GM23248 (cell line): ENCODE results near the gene TTC16.

Experiments
- EZH2 ChIP-seq: fragments of 200-600 bp; sonication (generic); IDR thresholded peaks from 2 replicates; pipeline ENCODE4 v1.6.1; 2018; ENCODE audit warnings: antibody characterized with exemption, mild to moderate bottlenecking; ENCODE audit not compliant: insufficient read depth, poor library complexity, severe bottlenecking
- EZH2phosphoT487 ChIP-seq: fragments of 200-600 bp; sonication (generic); IDR thresholded peaks from 2 replicates; pipeline ENCODE4 v1.6.1; 2018; ENCODE audit warnings: antibody characterized with exemption, moderate library complexity, mild to moderate bottlenecking, low read depth; ENCODE audit not compliant: insufficient read depth

DNA sequence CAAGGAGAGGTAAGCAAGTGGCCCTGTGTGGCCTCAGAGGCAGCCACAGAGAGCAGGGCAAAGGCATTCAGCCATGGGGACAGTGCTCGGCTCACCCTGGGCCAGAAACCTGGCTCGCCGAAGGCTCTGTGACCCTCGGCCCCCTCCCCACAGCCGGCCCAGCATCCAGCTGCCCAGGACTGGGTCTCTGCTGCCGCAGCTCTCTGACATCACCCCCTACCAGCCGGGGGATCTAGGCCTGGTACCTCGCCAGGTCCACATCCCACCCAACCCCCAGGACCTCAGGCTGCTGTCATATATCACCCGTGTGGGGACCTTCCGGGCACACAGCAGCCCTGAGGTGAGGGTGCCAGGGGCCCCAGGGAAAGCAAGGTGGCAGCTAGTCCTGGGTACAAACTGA, 3.0 kb upstream of the TTC16 start:
- TF ChIP-seq EZH2 (no peak), EZH2phosphoT487 (no peak)
